T-helper 1 cell treated with Interleukin-12 subunit alpha and Interleukin-12 subunit beta and Interleukin-4 antibody, amounts not matched to agents 30 μg/mL and 1 μg/mL, for 36 hours (primary cell): ENCODE data around the gene HADHB.
"Not testable (repeated sequence)": the region's sequence is repeated elsewhere in the genome, so short reads cannot be mapped to it uniquely, and the experiment has no call there.

ENCODE experiments used
- H3K27ac Mint-ChIP-seq: one replicate; pipeline ENCODE4 v1.8.0; 2021; ENCODE audit warnings: mild to moderate bottlenecking, mixed read lengths
- H3K27me3 Mint-ChIP-seq: one replicate; pipeline ENCODE4 v1.8.0; 2021; ENCODE audit warnings: low read depth, mixed read lengths
- H3K36me3 Mint-ChIP-seq: one replicate; pipeline ENCODE4 v1.8.0; 2021; ENCODE audit warnings: low read depth, mixed read lengths
- H3K4me1 Mint-ChIP-seq: one replicate; pipeline ENCODE4 v1.8.0; 2021; ENCODE audit warnings: low read depth, mixed read lengths
- H3K4me3 Mint-ChIP-seq: one replicate; pipeline ENCODE4 v1.8.0; 2021; ENCODE audit warnings: mild to moderate bottlenecking, moderate library complexity, mixed read lengths
- H3K9me3 Mint-ChIP-seq: one replicate; pipeline ENCODE4 v1.8.0; 2021; ENCODE audit warnings: mixed read lengths

Gene HADHB

GRCh38 chr2:26268670-26269385 lies 24.1 kb downstream of the HADHB start:
- H3K27me3 Mint-ChIP-seq, H3K9me3 Mint-ChIP-seq, H3K27ac Mint-ChIP-seq, H3K4me3 Mint-ChIP-seq, H3K4me1 Mint-ChIP-seq: not testable (repeated sequence)
- H3K36me3 Mint-ChIP-seq = peaks cover 17% of the 10 kb centered on the region

GRCh38 chr2:26269571-26270158 lies 24.9 kb downstream of the HADHB start:
- peaks cover 8% of the 10 kb centered on the region for H3K4me1 Mint-ChIP-seq
- H3K9me3 Mint-ChIP-seq = no peaks in the 10 kb centered on the region
- no peak overlapping the region for H3K27ac Mint-ChIP-seq
- H3K36me3 Mint-ChIP-seq = peaks cover 18% of the 10 kb centered on the region
- H3K4me3 Mint-ChIP-seq = no peak overlapping the region
- H3K27me3 Mint-ChIP-seq = no peaks in the 10 kb centered on the region

GRCh38 chr2:26270373-26270772 lies 25.6 kb downstream of the HADHB start:
- Mint-ChIP-seq H3K27ac (no peak overlapping the region), H3K27me3 (no peaks in the 10 kb centered on the region), H3K4me1 (peaks cover 8% of the 10 kb centered on the region), H3K36me3 (peaks cover 19% of the 10 kb centered on the region), H3K4me3 (no peak overlapping the region), H3K9me3 (no peaks in the 10 kb centered on the region)

GRCh38 chr2:26273501-26273900 lies 28.8 kb downstream of the HADHB start:
- no peak overlapping the region for H3K27ac Mint-ChIP-seq
- H3K36me3 Mint-ChIP-seq = peaks cover 22% of the 10 kb centered on the region
- no peaks in the 10 kb centered on the region for H3K27me3 Mint-ChIP-seq
- no peak overlapping the region for H3K4me3 Mint-ChIP-seq
- peaks cover 9% of the 10 kb centered on the region for H3K4me1 Mint-ChIP-seq
- no peaks in the 10 kb centered on the region for H3K9me3 Mint-ChIP-seq

GRCh38 chr2:26274058-26274613 lies 29.4 kb downstream of the HADHB start:
- H3K36me3 Mint-ChIP-seq = peaks cover 26% of the 10 kb centered on the region
- H3K27ac Mint-ChIP-seq = no peak overlapping the region

GRCh38 chr2:26276484-26277227 lies 31.9 kb downstream of the HADHB start:
- Mint-ChIP-seq H3K9me3 (no peaks in the 10 kb centered on the region), H3K36me3 (peaks cover 41% of the 10 kb centered on the region), H3K27ac (no peak overlapping the region), H3K27me3 (no peaks in the 10 kb centered on the region), H3K4me3 (no peak overlapping the region), H3K4me1 (peaks cover 6% of the 10 kb centered on the region)

More at GRCh38 chr2:26274058-26274613, 29.4 kb downstream of the HADHB start:
- H3K27me3 Mint-ChIP-seq = no peaks in the 10 kb centered on the region
- H3K9me3 Mint-ChIP-seq = no peaks in the 10 kb centered on the region
- peaks cover 9% of the 10 kb centered on the region for H3K4me1 Mint-ChIP-seq
- no peak overlapping the region for H3K4me3 Mint-ChIP-seq

GRCh38 chr2:26279886-26280285 lies 35.1 kb downstream of the HADHB start:
- peaks cover 46% of the 10 kb centered on the region for H3K36me3 Mint-ChIP-seq
- no peaks in the 10 kb centered on the region for H3K27me3 Mint-ChIP-seq
- H3K9me3 Mint-ChIP-seq = no peaks in the 10 kb centered on the region
- H3K4me1 Mint-ChIP-seq = peaks cover 2% of the 10 kb centered on the region
- no peak overlapping the region for H3K4me3 Mint-ChIP-seq
- no peak overlapping the region for H3K27ac Mint-ChIP-seq

- peaks cover 44% of the 10 kb centered on the region for H3K36me3 Mint-ChIP-seq
- no peaks in the 10 kb centered on the region for H3K9me3 Mint-ChIP-seq
- H3K27ac Mint-ChIP-seq = no peak overlapping the region
- peaks cover 1% of the 10 kb centered on the region for H3K4me1 Mint-ChIP-seq
- no peaks in the 10 kb centered on the region for H3K27me3 Mint-ChIP-seq
- H3K4me3 Mint-ChIP-seq = no peak overlapping the region
Measured at GRCh38 chr2:26281226-26281625, 36.5 kb downstream of the HADHB start.

GRCh38 chr2:26283606-26284005 lies 38.9 kb downstream of the HADHB start:
- no peak overlapping the region for H3K27ac Mint-ChIP-seq
- peaks cover 43% of the 10 kb centered on the region for H3K36me3 Mint-ChIP-seq
- no peak overlapping the region for H3K4me3 Mint-ChIP-seq
- H3K9me3 Mint-ChIP-seq = no peaks in the 10 kb centered on the region
- no peaks in the 10 kb centered on the region for H3K27me3 Mint-ChIP-seq
- no peaks in the 10 kb centered on the region for H3K4me1 Mint-ChIP-seq

- peaks cover 38% of the 10 kb centered on the region for H3K36me3 Mint-ChIP-seq
- no peak overlapping the region for H3K4me3 Mint-ChIP-seq
- H3K27ac Mint-ChIP-seq = no peak overlapping the region
- no peaks in the 10 kb centered on the region for H3K4me1 Mint-ChIP-seq
- H3K27me3 Mint-ChIP-seq = no peaks in the 10 kb centered on the region
- no peaks in the 10 kb centered on the region for H3K9me3 Mint-ChIP-seq
Measured at GRCh38 chr2:26284132-26284531, 39.4 kb downstream of the HADHB start.

- peaks cover 32% of the 10 kb centered on the region for H3K36me3 Mint-ChIP-seq
- no peaks in the 10 kb centered on the region for H3K4me1 Mint-ChIP-seq
- H3K27me3 Mint-ChIP-seq = no peaks in the 10 kb centered on the region
- H3K9me3 Mint-ChIP-seq = no peaks in the 10 kb centered on the region
- no peak overlapping the region for H3K27ac Mint-ChIP-seq
- H3K4me3 Mint-ChIP-seq = no peak overlapping the region
Measured at GRCh38 chr2:26285931-26286330, 41.2 kb downstream of the HADHB start.

GRCh38 chr2:26290001-26290400 lies 45.3 kb downstream of the HADHB start:
- Mint-ChIP-seq H3K4me3 (no peak overlapping the region), H3K27me3 (peaks cover under 1% of the 10 kb centered on the region), H3K27ac (no peak overlapping the region), H3K36me3 (peaks cover 13% of the 10 kb centered on the region), H3K9me3 (no peaks in the 10 kb centered on the region), H3K4me1 (no peaks in the 10 kb centered on the region)

GRCh38 chr2:26292646-26293045 lies 47.9 kb downstream of the HADHB start:
- Mint-ChIP-seq H3K36me3 (peaks cover 6% of the 10 kb centered on the region), H3K27ac (no peak overlapping the region), H3K9me3 (no peaks in the 10 kb centered on the region), H3K4me1 (no peaks in the 10 kb centered on the region), H3K27me3 (peaks cover 14% of the 10 kb centered on the region), H3K4me3 (no peak overlapping the region)

GRCh38 chr2:26295511-26295910 lies 50.8 kb downstream of the HADHB start:
- peaks cover 14% of the 10 kb centered on the region for H3K27me3 Mint-ChIP-seq
- no peaks in the 10 kb centered on the region for H3K9me3 Mint-ChIP-seq
- no peaks in the 10 kb centered on the region for H3K4me1 Mint-ChIP-seq
- no peak overlapping the region for H3K4me3 Mint-ChIP-seq
- no peak overlapping the region for H3K27ac Mint-ChIP-seq
- no peaks in the 10 kb centered on the region for H3K36me3 Mint-ChIP-seq

GRCh38 chr2:26297061-26297460 lies 52.3 kb downstream of the HADHB start:
- no peak overlapping the region for H3K4me3 Mint-ChIP-seq
- H3K4me1 Mint-ChIP-seq = no peaks in the 10 kb centered on the region
- no peak overlapping the region for H3K27ac Mint-ChIP-seq
- peaks cover 17% of the 10 kb centered on the region for H3K27me3 Mint-ChIP-seq
- H3K9me3 Mint-ChIP-seq = no peaks in the 10 kb centered on the region
- H3K36me3 Mint-ChIP-seq = no peaks in the 10 kb centered on the region
